ENCODE results near the gene DIP2B.

DIP2B gene

DNA sequence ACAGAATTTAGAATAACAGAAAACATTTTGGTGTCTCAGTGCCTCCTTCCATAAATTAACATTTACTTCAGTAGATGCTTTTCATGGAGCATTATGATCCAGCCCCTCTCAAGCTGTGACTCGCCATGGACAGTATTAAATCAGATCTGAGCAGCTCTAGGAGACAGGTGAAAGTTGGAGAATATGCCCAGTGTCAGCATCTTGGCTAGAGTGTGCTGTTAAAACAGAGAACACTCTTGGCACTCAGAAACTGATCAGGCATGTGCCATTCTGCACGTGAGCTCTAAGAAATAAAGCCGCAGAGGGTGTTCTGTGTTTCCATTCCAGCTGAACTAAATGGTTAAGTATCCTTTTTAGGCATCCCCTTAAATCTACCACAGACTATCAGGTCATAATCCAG lies 68.0 kb downstream of the DIP2B start:
- H3K9ac ChIP-seq = no peak overlapping the region
- peak overlapping the region; percentile 71 for H3K27ac ChIP-seq
- no peak overlapping the region for H3K4me3 ChIP-seq (ENCODE audit: low read depth, low read length)
- no peak for TF ChIP-seq CTCF (IDR thresholded peaks at IDR 0.05)
- H3K4me1 ChIP-seq = peaks cover 39% of the 10 kb centered on the region
- H3K9me3 ChIP-seq (ENCODE audit: control insufficient read depth, low read length) = no peaks in the 10 kb centered on the region
- H2AFZ ChIP-seq = peak overlapping the region; percentile 12
- H3K4me2 ChIP-seq (ENCODE audit: low read length) = peak overlapping the region; percentile 13
- H3K79me2 ChIP-seq = peaks cover 8% of the 10 kb centered on the region
- H3K36me3 ChIP-seq (ENCODE audit: control insufficient read depth, insufficient read depth, low read length) = no peaks in the 10 kb centered on the region
- no peaks in the 10 kb centered on the region for H3K27me3 ChIP-seq (ENCODE audit: control insufficient read depth, insufficient read depth, low read length)

DNA sequence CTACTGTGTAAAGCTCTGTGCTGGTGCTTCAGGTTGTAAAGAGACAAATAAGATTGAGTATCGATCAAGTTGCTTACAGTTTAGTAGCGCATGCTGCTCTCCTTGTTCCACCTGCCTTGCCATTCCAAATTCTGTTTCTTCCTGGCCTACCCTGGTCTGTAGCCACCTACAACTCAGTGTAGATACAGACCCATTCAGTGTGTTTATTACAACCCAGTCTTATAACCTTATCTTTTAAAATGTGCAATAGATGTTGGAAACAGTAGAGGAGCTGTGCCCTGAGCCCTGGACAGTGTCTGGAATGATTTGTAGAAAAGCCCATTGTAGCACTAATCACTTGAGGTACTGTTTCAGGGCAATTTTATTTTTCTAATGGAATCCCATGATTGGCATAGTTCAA lies 68.5 kb downstream of the DIP2B start:
- Histone ChIP-seq H3K79me2 (peaks cover 12% of the 10 kb centered on the region), H3K9me3 (ENCODE audit: control insufficient read depth, low read length) (no peaks in the 10 kb centered on the region), H3K9ac (no peak overlapping the region), H3K36me3 (ENCODE audit: control insufficient read depth, insufficient read depth, low read length) (no peaks in the 10 kb centered on the region), H3K4me2 (ENCODE audit: low read length) (no peak overlapping the region), H3K27ac (peak overlapping the region; percentile 71), H3K4me3 (ENCODE audit: low read depth, low read length) (no peak overlapping the region), H2AFZ (no peak overlapping the region), H3K4me1 (peaks cover 34% of the 10 kb centered on the region), H3K27me3 (ENCODE audit: control insufficient read depth, insufficient read depth, low read length) (no peaks in the 10 kb centered on the region)
- no peak for TF ChIP-seq CTCF (IDR thresholded peaks at IDR 0.05)

DNA sequence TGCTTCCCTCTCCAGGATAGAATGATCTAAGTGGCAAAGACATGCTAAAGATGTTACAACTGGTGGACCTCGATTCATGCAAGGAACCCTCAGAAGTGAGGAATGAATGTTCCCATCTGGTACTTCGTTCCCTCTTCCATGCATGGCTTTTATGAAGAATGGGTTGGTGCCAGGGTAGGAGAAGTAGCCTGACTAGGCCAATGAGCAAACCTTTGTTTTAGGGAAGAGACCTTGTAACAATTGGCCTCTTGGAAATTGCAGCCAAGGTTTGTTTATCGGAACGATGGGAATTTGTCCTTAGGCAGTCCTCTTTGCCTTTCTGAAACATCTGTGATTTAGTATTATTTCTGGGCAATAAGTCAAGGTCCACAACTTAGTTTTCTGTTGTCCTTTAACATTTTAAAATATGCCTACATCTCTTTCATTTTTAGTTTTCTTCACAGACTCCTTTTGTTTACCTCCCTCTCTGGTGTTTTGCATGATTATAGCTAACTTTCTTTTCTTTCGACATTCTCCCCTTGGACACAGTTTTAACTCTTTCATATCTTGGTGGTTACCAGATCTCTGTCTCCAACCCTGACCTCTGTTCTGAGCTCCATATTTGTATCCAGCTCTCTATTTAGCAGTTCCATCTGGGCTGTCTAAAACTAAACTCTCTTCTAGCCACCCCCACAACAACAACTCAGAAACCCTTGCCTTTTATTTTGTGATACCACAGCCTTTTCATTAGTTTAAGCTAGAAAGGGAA lies 70.0 kb downstream of the DIP2B start:
- no peak for TF ChIP-seq CTCF (IDR thresholded peaks at IDR 0.05)
- Histone ChIP-seq H3K4me1 (peaks cover 24% of the 10 kb centered on the region), H3K4me3 (ENCODE audit: low read depth, low read length) (no peak overlapping the region), H2AFZ (no peak overlapping the region), H3K36me3 (ENCODE audit: control insufficient read depth, insufficient read depth, low read length) (no peaks in the 10 kb centered on the region), H3K4me2 (ENCODE audit: low read length) (peak overlapping the region; percentile 11), H3K9ac (no peak overlapping the region), H3K9me3 (ENCODE audit: control insufficient read depth, low read length) (no peaks in the 10 kb centered on the region), H3K79me2 (peaks cover 13% of the 10 kb centered on the region), H3K27ac (peak overlapping the region; percentile 52), H3K27me3 (ENCODE audit: control insufficient read depth, insufficient read depth, low read length) (no peaks in the 10 kb centered on the region)

GRCh38 chr12:50579757-50580267 lies 75.0 kb downstream of the DIP2B start:
- H3K4me2 ChIP-seq (ENCODE audit: low read length) = no peak overlapping the region
- H3K4me1 ChIP-seq = peaks cover 18% of the 10 kb centered on the region
- no peak for TF ChIP-seq CTCF (IDR thresholded peaks at IDR 0.05)
- no peak overlapping the region for H2AFZ ChIP-seq
- H3K79me2 ChIP-seq = peaks cover 40% of the 10 kb centered on the region
- H3K4me3 ChIP-seq (ENCODE audit: low read depth, low read length) = no peak overlapping the region
- H3K9ac ChIP-seq = no peak overlapping the region
- no peaks in the 10 kb centered on the region for H3K27me3 ChIP-seq (ENCODE audit: control insufficient read depth, insufficient read depth, low read length)
- no peaks in the 10 kb centered on the region for H3K9me3 ChIP-seq (ENCODE audit: control insufficient read depth, low read length)
- H3K27ac ChIP-seq = no peak overlapping the region
- no peaks in the 10 kb centered on the region for H3K36me3 ChIP-seq (ENCODE audit: control insufficient read depth, insufficient read depth, low read length)

GRCh38 chr12:50580436-50580835 lies 75.7 kb downstream of the DIP2B start:
- H3K4me3 ChIP-seq (ENCODE audit: low read depth, low read length) = no peak overlapping the region
- H3K27me3 ChIP-seq (ENCODE audit: control insufficient read depth, insufficient read depth, low read length) = no peaks in the 10 kb centered on the region
- TF ChIP-seq CTCF (IDR thresholded peaks at IDR 0.05) = no peak
- no peak overlapping the region for H3K4me2 ChIP-seq (ENCODE audit: low read length)
- peaks cover 46% of the 10 kb centered on the region for H3K79me2 ChIP-seq
- no peaks in the 10 kb centered on the region for H3K9me3 ChIP-seq (ENCODE audit: control insufficient read depth, low read length)
- H3K9ac ChIP-seq = no peak overlapping the region
- peaks cover 13% of the 10 kb centered on the region for H3K4me1 ChIP-seq
- no peaks in the 10 kb centered on the region for H3K36me3 ChIP-seq (ENCODE audit: control insufficient read depth, insufficient read depth, low read length)
- H2AFZ ChIP-seq = no peak overlapping the region
- H3K27ac ChIP-seq = no peak overlapping the region

Measured in parathyroid adenoma (tissue), 2 donors.